Measurements from ENCODE around the gene GPD1. TPM values are rescaled to one million over a fixed set of nuclear protein-coding genes. Genes with fewer than 3 reads are reported as not detected.

GPD1 gene
- under 1 TPM; 0.40 to 0.44 TPM for total RNA-seq

DNA sequence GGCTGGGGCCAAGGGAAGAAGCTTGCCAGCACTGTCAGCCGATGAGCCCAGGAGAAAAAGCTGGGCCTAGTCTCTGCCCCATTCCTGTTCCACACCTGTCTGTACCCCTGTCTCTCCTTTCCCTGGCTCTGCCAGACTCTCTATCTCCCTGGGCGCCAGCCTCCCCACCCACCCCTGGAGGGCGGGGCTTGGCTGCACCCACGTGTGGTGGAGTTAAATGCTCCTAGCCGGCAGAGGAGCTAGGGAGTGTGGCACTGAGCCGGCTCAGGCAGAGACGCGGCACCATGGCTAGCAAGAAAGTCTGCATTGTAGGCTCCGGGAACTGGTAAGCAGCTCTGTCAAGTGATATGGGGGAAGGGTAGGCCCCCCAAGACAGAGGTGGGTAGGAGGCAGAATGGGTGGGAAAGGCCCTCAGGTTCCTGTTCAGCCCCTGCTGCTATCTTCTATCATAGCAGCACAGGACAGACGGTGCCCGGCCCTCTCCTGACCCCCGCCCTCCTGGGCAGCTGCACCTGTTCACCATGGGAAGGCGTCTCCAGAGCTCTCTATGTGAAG is at the start of gene GPD1:
GPD1 (plus strand) TSS at position 242 of the 555 bp plus-strand sequence; CDS start at position 285, 43 bp downstream.
- POLR2A ChIA-PET, result no interaction called here

GRCh38 chr12:50055831-50056638 is 47.8 kb upstream of the GPD1 start:
- POLR2A ChIA-PET, result interaction anchor here (0.5 to 0.8 kb wide), 2 partner anchors 311 to 433 kb away, joined by 3 read pairs; partner anchors contain the start of gene PRPF40B
- CTCF ChIA-PET, result interaction anchor here (0.6 to 4.2 kb wide), 18 partner anchors 10 to 189 kb away, joined by 3 to 62 read pairs (median 3); partner anchors contain the start of genes CERS5, RACGAP1 and SMARCD1

More for the DNA sequence above, at the start of gene GPD1:
- CTCF ChIA-PET, result interaction anchor here (1.5 to 1.9 kb wide), 2 partner anchors 8 to 29 kb away, joined by 4 to 8 read pairs; partner anchors contain the start of gene COX14

DNA sequence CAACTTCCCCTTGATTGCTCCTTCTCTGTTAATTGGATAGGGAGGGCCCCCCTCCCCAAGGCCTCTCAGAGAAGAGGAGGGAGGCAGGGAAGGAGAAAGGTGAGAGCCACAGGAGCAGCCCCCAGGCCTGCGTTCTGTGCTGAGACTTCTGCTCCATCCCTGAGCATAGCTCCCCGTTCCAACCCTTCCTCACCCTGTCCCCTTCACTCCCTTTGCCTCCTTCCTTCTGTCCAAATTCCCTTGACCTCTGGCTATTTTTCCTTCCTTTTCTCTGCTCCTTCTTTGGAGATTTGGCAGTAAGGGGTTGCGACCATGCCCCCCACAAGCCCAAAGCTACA is 47.2 kb upstream of the GPD1 start:
- POLR2A ChIA-PET, result interaction anchor here (0.8 kb wide), 1 partner anchor 312 kb away, joined by 3 read pairs; no protein-coding TSS in a partner anchor
- CTCF ChIA-PET, result interaction anchor here (0.5 to 4.2 kb wide), 19 partner anchors 9 to 190 kb away, joined by 3 to 62 read pairs (median 3); partner anchors contain the start of genes CERS5, RACGAP1 and SMARCD1

DNA sequence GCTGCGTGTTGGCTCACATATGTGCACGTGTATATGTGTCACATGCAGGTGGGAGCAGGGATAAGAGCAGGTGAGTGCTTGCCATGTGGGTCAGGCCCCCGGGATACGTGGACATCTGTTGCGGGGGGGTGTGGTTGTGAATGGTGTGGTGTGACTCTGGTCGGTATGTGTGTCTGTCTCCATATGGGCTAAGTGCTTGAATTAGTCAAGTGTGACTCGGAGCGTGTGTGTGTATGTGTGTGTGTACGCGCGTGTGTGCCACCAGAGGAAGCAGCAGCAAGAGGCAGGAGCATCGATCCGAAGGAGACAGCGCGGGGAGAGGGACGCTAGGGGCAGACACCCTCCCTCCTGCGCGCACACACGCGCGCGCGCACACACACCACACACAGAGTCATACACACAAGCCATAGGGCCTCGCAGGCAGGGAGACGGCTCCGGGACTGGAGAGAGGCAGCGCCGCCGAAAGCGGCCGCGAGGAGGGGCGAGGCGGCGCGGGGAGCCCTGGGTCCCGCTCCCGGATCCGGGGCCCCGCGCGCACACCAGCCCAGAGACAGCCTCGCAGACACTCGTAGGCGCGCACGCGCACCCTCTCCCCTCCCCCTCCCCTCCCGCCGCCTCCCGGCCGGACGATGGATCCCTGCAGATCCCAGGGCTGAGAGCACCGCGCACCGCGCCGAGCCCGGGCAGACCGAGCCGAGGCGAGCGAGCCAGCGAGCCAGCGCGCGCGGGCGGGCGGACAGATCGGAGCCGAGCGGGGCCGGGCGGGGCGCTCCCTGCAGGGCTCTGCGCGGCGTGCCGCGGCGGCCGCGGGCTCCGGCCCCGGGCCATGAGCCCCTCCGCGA is 46.6 kb upstream of the GPD1 start, which contains the start of gene ASIC1:
ASIC1 (plus strand) TSS at position 597 of the 842 bp plus-strand sequence. CDS start 1,171 bp downstream, outside the sequence.
- POLR2A ChIA-PET, result interaction anchor here (0.6 kb wide), 1 partner anchor 1412 kb away, joined by 4 read pairs; no protein-coding TSS in a partner anchor
- CTCF ChIA-PET, result interaction anchor here (0.5 to 4.2 kb wide), 11 partner anchors 9 to 110 kb away, joined by 3 to 62 read pairs (median 3); partner anchors contain the start of gene CERS5

GRCh38 chr12:50057896-50058670 is 45.7 kb upstream of the GPD1 start:
- ChIA-PET CTCF (interaction anchor here (0.7 to 3.9 kb wide), 6 partner anchors 12 to 91 kb away, joined by 3 to 23 read pairs (median 10); partner anchors contain the start of gene COX14), POLR2A (interaction anchor here (0.6 to 1.2 kb wide), 3 partner anchors 27 to 1413 kb away, joined by 3 to 4 read pairs (median 4); partner anchors contain the start of gene SMARCD1)

- CTCF ChIA-PET, result interaction anchor here (0.6 to 3.9 kb wide), 8 partner anchors 8 to 121 kb away, joined by 3 to 23 read pairs (median 4); partner anchors contain the start of gene COX14
- POLR2A ChIA-PET, result interaction anchor here (1.0 to 1.2 kb wide), 2 partner anchors 26 to 92 kb away, joined by 3 to 4 read pairs; partner anchors contain the start of gene SMARCD1
Measured at GRCh38 chr12:50058743-50059312, 45.0 kb upstream of the GPD1 start.

DNA sequence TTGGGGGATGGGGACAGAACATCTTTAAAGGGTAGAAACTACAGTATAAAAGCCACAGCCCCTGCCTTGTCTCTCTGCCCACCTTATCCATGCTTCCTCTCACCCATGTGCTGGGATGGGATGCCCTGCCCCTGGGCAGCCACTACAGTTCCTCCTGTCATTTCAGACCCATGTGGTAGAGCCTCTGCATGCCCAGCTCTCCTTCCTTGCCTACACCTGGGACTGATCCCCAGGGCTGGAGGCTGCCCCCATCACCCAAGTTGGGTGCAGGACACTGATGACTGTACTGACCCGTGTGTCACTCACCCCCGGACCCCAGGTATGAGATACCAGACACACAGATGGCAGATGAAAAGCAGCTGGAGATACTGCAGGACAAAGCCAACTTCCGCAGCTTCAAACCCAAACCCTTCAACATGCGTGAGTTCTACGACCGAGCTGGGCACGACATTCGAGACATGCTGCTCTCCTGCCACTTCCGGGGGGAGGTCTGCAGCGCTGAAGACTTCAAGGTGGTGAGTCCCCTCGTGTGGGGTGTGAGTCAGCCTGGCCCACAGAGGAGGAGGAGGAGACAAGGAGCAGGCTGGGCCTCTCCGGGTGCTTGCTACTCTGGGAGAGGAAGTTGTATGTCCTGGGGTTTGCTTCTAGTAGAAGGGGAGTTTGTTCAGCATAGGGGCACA is 44.2 kb upstream of the GPD1 start:
- POLR2A ChIA-PET, result interaction anchor here (1.2 kb wide), 1 partner anchor 25 kb away, joined by 4 read pairs; the partner anchor contains the start of gene SMARCD1
- CTCF ChIA-PET, result interaction anchor here (0.6 to 3.9 kb wide), 8 partner anchors 9 to 122 kb away, joined by 3 to 23 read pairs (median 4); partner anchors contain the start of gene COX14

- ChIA-PET CTCF (interaction anchor here (1.8 to 3.9 kb wide), 4 partner anchors 10 to 93 kb away, joined by 5 to 23 read pairs (median 17); partner anchors contain the start of gene COX14), POLR2A (no interaction called here)
Measured at GRCh38 chr12:50060120-50060468, 43.7 kb upstream of the GPD1 start.

- POLR2A ChIA-PET, result no interaction called here
- CTCF ChIA-PET, result interaction anchor here (2.7 to 3.9 kb wide), 2 partner anchors 9 to 94 kb away, joined by 12 to 23 read pairs; no protein-coding TSS in a partner anchor
Measured at GRCh38 chr12:50061171-50061570, 42.6 kb upstream of the GPD1 start.

DNA sequence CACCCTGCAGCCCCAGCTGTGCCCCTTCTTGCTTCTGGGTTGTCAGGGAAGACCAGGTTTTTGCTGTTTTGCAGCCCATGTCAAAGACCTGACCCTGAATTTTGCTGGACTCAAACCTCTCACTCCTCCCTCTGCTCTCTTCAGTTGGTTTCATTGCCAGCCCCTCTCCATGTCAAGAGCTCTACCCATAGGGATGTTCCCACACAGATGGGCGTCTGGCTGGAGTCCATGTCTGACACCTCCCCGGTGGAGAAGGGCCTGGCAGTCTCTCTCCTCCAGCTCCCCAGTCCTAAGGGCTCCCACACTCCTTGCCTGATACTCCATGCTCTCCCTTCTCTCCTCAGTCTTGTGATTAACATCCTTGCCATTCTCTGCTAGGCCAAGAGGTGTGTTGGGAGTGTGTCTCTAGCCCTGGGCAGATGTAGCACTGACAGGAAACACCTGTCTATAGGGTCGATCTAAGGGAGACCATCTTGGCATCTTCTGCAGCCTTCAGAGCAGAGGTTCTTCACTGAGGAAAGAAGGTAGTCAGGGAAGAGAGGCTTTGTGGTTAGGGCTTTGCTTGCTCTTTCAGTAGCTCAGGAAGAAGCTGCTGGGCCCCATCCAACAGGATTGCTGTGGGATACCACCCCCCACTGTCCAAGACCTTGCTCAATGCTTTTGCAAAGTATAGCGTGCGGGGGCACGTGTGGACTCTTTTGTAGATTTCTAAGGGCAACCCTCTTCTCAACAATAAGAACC is 41.7 kb upstream of the GPD1 start:
- ChIA-PET POLR2A (no interaction called here), CTCF (interaction anchor here (1.4 to 2.7 kb wide), 2 partner anchors 19 to 95 kb away, joined by 4 to 12 read pairs; no protein-coding TSS in a partner anchor)

GRCh38 chr12:50062728-50063460 is 40.9 kb upstream of the GPD1 start:
- POLR2A ChIA-PET, result no interaction called here

DNA sequence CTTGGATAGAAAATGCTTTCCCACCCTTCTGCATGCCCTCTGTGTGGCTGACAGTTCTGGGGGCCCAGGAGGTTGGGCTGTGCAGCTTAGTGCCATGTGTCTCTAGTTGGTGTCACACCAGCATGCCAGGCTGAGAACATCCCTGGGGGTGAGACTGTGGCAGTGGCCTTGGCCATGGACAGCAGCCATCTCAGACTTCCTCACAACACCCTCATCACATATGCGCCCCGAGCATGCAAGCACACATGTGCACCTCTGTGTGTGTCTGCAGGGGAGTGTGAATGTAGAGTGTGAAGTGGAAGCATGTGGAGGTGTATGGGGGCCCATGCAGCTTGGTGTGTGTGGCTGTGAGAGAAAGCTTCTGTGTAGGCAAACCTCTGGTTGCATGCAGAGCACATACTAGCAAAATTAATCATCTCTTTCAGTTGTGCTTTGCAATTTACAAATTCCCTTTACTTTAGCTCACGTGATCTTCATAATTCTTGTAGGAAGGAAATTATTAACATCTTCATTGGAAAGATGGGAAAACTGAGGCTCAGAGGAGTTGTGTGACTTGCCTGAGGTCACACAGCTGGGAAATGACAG is 38.0 kb upstream of the GPD1 start:
- ChIA-PET CTCF (interaction anchor here (1.5 to 3.9 kb wide), 4 partner anchors 9 to 99 kb away, joined by 5 to 25 read pairs (median 12); no protein-coding TSS in a partner anchor), POLR2A (no interaction called here)

More at GRCh38 chr12:50062728-50063460, 40.9 kb upstream of the GPD1 start:
- CTCF ChIA-PET, result interaction anchor here (1.4 to 2.7 kb wide), 2 partner anchors 20 to 96 kb away, joined by 4 to 12 read pairs; no protein-coding TSS in a partner anchor

DNA sequence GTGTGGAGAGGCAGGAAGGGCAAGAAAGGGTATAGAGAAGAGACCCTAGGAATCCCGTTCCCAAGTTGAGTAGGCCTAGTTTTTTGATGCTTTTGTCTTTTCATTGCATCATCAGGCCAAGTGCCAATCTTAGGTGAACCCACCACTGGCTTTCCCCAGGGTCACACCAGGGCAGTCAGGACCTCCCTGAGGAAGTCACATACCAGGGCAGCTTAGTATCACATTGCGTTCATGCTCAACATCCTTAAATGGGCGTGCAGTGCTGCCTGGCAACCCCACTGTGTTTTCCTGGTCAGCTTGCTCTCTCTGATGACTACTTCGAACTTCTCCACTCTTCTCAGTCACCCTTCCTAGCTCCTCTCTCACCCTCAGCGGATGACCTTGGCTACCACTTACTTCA is 37.4 kb upstream of the GPD1 start:
- ChIA-PET CTCF (interaction anchor here (0.8 to 3.9 kb wide), 4 partner anchors 10 to 106 kb away, joined by 3 to 25 read pairs (median 12); no protein-coding TSS in a partner anchor), POLR2A (no interaction called here)

- ChIA-PET CTCF (interaction anchor here (0.8 to 3.3 kb wide), 7 partner anchors 9 to 102 kb away, joined by 3 to 33 read pairs (median 4); no protein-coding TSS in a partner anchor), POLR2A (no interaction called here)
Measured at GRCh38 chr12:50069069-50069468, 34.7 kb upstream of the GPD1 start.

GRCh38 chr12:50069539-50069938 is 34.3 kb upstream of the GPD1 start:
- CTCF ChIA-PET, result interaction anchor here (0.8 to 3.3 kb wide), 7 partner anchors 10 to 103 kb away, joined by 3 to 33 read pairs (median 4); no protein-coding TSS in a partner anchor

More at GRCh38 chr12:50069539-50069938, 34.3 kb upstream of the GPD1 start:
- POLR2A ChIA-PET, result no interaction called here

All from activated CD8-positive, alpha-beta memory T cell treated with anti-CD3 and anti-CD28 coated beads for 36 hours (primary cell).